GM10248 (cell line): ENCODE results near the gene LRRC45.

Experiments
- CTCF ChIA-PET: fragments of 300-600 bp; sonication (Branson Sonifier 250); formaldehyde crosslinking; extraction: SDS; loops from one replicate; lab custom pipeline; 2021; ENCODE audit warnings: antibody characterized with exemption; lab: Yijun Ruan, JAX
- POLR2A ChIA-PET: fragments of 350-650 bp; sonication (Branson Sonifier 250); formaldehyde crosslinking; extraction: SDS; loops from one replicate; lab custom pipeline; 2020; ENCODE audit warnings: antibody characterized with exemption; lab: Yijun Ruan, JAX
- DNase-seq: peaks from one replicate; pipeline ENCODE4 v3.0.0; 2012; ENCODE audit errors: extremely low spot score
- CTCF ChIP-seq: IDR thresholded peaks from 2 replicates; pipeline ENCODE4 v1.5.1; 2012; ENCODE audit warnings: mild to moderate bottlenecking, low read depth; ENCODE audit errors: extremely low read depth, missing control alignments, control extremely low read depth

Gene LRRC45

GRCh38 chr17:81986606-81987005 is 36.5 kb upstream of the LRRC45 start:
- CTCF ChIA-PET, result no interaction called here
- TF ChIP-seq CTCF, result no peak
- POLR2A ChIA-PET, result no interaction called here

GRCh38 chr17:81987161-81987770 is 35.8 kb upstream of the LRRC45 start:
- POLR2A ChIA-PET, result no interaction called here
- CTCF ChIA-PET, result no interaction called here

More at GRCh38 chr17:81986606-81987005, 36.5 kb upstream of the LRRC45 start:
- DNase-seq, result no peak

GRCh38 chr17:81990836-81991683 is 32.0 kb upstream of the LRRC45 start:
- DNase-seq, result no peak
- ChIA-PET POLR2A (interaction anchor here (0.5 kb wide), 1 partner anchor 12 kb away, joined by 3 read pairs; no protein-coding TSS in a partner anchor), CTCF (no interaction called here)
- TF ChIP-seq CTCF, result no peak

More at GRCh38 chr17:81987161-81987770, 35.8 kb upstream of the LRRC45 start:
- no peak for TF ChIP-seq CTCF
- no peak for DNase-seq

GRCh38 chr17:81991684-81992305 is 31.3 kb upstream of the LRRC45 start:
- CTCF ChIA-PET, result interaction anchor here (1.3 kb wide), 1 partner anchor 116 kb away, joined by 3 read pairs; no protein-coding TSS in a partner anchor
- POLR2A ChIA-PET, result interaction anchor here (0.5 kb wide), 1 partner anchor 11 kb away, joined by 3 read pairs; no protein-coding TSS in a partner anchor
- no peak for DNase-seq
- TF ChIP-seq CTCF, result no peak

- CTCF ChIA-PET, result interaction anchor here (1.3 kb wide), 1 partner anchor 116 kb away, joined by 3 read pairs; no protein-coding TSS in a partner anchor
- POLR2A ChIA-PET, result no interaction called here
- DNase-seq, result no peak
- no peak for TF ChIP-seq CTCF
Measured at GRCh38 chr17:81992306-81993102, 30.6 kb upstream of the LRRC45 start.
